Fibroblast of villous mesenchyme (primary cell): Measurements from ENCODE around the gene KRTAP10-7. TPM values are rescaled to one million over a fixed set of nuclear protein-coding genes. Genes with fewer than 3 reads are reported as not detected.
"Not testable (repeated sequence)": the region's sequence is repeated elsewhere in the genome, so short reads cannot be mapped to it uniquely, and the experiment has no call there.

Source experiments
- DNase-seq: peaks from one replicate; pipeline ENCODE4 v3.0.0-alpha.2; 2010; ENCODE audit warnings: low read depth
- H3K4me3 ChIP-seq: 2 replicates; pipeline ENCODE4 v1.5.1; 2011; ENCODE audit warnings: low read depth, mild to moderate bottlenecking, low read length
- CTCF ChIP-seq: IDR thresholded peaks from 2 replicates; pipeline ENCODE4 v1.5.1; 2012; ENCODE audit warnings: low read depth, mild to moderate bottlenecking, low read length; ENCODE audit not compliant: insufficient read depth
- total RNA-seq: library from RNA; depleted of rRNA; stranded (reverse); fragments of >200 nt; gene quantifications from 2 replicates; pipeline ENCODE4 v1.2.3, GENCODE V29; 2012

KRTAP10-7 gene
- total RNA-seq, 1 donor, result not detected

DNA sequence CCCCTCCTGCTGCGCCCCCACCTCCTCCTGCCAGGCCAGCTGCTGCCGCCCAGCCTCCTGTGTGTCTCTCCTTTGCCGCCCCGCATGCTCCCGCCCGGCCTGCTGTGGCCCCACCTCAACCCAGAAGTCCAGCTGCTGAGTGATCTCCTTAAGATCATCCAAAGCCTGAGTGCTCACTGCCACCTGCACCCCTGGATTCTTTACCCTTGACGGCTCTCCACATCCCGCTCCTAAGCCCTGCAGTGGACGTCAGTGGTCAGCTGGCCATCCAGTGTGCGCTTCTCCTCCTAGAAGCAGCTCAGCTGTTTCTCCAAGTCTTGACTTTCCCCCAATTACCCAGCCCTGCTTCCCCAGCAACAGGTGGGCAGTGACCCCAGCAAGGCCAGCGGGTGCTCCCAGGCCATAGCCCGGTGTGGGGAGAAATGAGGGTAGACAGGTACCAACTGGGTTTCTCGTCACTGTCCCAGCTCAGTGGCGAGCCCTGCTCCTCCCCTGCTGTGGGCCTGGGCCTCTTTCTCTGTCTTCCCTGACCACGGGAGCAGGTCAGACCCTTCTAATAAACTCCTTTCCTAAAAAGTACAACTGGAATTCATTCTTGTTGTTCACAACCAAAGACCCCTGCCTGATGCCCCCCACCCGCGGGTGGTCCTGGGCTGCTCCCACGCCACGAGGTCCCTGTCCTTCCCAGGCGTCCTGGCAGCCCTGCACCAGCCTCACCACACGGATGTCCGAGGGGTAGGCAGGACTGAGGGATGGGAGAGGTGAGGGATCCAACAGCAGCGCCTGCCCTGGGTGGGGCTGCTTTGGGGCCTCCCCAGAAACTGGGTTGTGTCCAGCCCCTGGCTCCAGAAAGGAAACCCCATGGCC lies 1.4 kb downstream of the KRTAP10-7 start:
- no peak overlapping the region for H3K4me3 ChIP-seq
- no peak for TF ChIP-seq CTCF
- no peak for DNase-seq

- no peak for DNase-seq
- TF ChIP-seq CTCF, result no peak
- no peak overlapping the region for H3K4me3 ChIP-seq
Observed at GRCh38 chr21:44602463-44602850, 2.1 kb downstream of the KRTAP10-7 start.

DNA sequence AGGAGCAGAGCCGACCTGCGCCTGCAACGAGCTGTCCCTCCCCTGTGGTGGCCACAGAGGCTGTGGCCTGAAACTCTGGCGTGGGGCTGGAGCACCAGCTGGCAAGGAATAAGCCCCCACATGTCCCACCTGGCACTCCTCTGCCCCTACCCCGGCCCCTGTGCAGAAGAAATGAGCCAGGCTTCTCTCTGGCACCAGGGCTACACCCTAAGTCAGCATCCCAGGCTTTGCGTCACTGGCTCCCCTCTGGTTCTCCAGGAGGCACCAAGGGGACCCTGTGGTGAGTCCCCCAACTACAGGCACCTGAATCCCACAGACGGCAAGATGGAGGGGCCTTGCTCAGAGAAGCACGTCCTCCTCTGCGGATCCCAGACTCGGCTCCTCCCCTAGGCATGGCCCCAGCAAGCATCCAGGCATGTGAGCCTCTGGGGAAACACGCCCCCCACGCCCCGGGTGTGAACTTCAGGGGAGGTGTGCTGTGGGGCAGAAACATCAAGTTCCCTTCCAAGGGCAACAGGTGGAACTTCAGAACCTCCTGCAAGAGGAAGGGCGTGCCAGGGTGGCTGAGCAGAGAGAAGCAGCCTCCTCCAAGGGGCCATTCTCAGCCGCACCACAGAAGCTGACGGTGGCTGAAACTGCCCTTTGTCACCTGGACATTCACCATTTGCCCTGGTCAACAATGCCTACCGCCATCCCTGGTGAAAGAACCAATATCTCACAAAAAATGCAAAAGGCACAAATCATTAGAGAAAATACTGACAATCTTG lies 2.9 kb downstream of the KRTAP10-7 start:
- no peak for DNase-seq
- no peak overlapping the region for H3K4me3 ChIP-seq
- no peak for TF ChIP-seq CTCF

GRCh38 chr21:44603911-44604310 lies 3.5 kb downstream of the KRTAP10-7 start:
- H3K4me3 ChIP-seq, result no peak overlapping the region
- no peak for TF ChIP-seq CTCF

GRCh38 chr21:44606495-44606894 lies 6.1 kb downstream of the KRTAP10-7 start:
- no peak for DNase-seq
- TF ChIP-seq CTCF, result no peak
- no peak overlapping the region for H3K4me3 ChIP-seq

More at GRCh38 chr21:44603911-44604310, 3.5 kb downstream of the KRTAP10-7 start:
- no peak for DNase-seq

- DNase-seq, result no peak
- no peak overlapping the region for H3K4me3 ChIP-seq
- no peak for TF ChIP-seq CTCF
Observed at GRCh38 chr21:44609193-44609592, 8.8 kb downstream of the KRTAP10-7 start.

GRCh38 chr21:44610157-44610843 lies 9.9 kb downstream of the KRTAP10-7 start:
- not testable (repeated sequence) for DNase-seq, H3K4me3 ChIP-seq
